ENCODE data around the gene SERINC1.
A peak's percentile ranks its signal among the peaks of the same experiment; 100 is the strongest.

SERINC1 gene

DNA sequence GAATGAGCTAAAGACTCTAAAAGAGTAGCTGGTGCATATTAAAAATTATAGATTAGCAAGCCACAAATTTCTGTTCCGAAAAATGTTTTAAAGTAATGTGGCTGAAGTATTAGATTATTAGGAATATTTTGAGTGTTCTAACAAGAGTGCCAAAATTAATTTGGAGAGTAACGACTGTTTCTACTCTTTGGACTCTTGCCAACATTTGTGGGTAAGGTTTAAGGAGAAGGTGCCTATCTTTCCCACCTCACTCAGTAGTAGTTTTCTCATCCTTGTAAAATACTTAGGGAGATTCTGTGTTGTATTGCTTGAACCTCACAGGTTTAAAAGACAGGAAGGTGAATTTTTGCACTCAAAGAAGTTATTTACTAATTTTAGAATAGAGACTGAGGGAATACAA, 67.2 kb downstream of the SERINC1 start:
- H3K4me2 ChIP-seq (ENCODE audit: low read depth, low read length) = no peak overlapping the region
- H3K9me2 ChIP-seq (replicated peaks; ENCODE audit: insufficient read depth, low read length) = no peaks in the 10 kb centered on the region
- peaks cover 99% of the 10 kb centered on the region for H3K79me2 ChIP-seq (ENCODE audit: low read length)
- no peaks in the 10 kb centered on the region for H3K27me3 ChIP-seq (replicated peaks; ENCODE audit: insufficient read depth, low read length)
- no peak overlapping the region for H3K27ac ChIP-seq (ENCODE audit: low read length)
- H3K9me3 ChIP-seq (replicated peaks; ENCODE audit: insufficient read depth, low read length) = no peaks in the 10 kb centered on the region
- TF ChIP-seq, protein P1, sequence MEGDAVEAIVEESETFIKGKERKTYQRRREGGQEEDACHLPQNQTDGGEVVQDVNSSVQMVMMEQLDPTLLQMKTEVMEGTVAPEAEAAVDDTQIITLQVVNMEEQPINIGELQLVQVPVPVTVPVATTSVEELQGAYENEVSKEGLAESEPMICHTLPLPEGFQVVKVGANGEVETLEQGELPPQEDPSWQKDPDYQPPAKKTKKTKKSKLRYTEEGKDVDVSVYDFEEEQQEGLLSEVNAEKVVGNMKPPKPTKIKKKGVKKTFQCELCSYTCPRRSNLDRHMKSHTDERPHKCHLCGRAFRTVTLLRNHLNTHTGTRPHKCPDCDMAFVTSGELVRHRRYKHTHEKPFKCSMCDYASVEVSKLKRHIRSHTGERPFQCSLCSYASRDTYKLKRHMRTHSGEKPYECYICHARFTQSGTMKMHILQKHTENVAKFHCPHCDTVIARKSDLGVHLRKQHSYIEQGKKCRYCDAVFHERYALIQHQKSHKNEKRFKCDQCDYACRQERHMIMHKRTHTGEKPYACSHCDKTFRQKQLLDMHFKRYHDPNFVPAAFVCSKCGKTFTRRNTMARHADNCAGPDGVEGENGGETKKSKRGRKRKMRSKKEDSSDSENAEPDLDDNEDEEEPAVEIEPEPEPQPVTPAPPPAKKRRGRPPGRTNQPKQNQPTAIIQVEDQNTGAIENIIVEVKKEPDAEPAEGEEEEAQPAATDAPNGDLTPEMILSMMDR (IDR thresholded peaks at IDR 0.05; ENCODE audit: low read length) = no peak
- H2AFZ ChIP-seq (ENCODE audit: low read length) = no peak overlapping the region
- H3K4me3 ChIP-seq (ENCODE audit: low read length) = no peak overlapping the region
- no peak overlapping the region for H3K9ac ChIP-seq (ENCODE audit: low read length)
- DNase-seq = no peak
- no peaks in the 10 kb centered on the region for H3K36me3 ChIP-seq (replicated peaks; ENCODE audit: insufficient read depth, low read length)
- H3F3A ChIP-seq (ENCODE audit: insufficient read depth, low read length) = no peaks in the 10 kb centered on the region
- 0 out of 2 replicates have a peak, but pooled peaks cover 10% of the 10 kb centered on the region for H4K20me1 ChIP-seq (ENCODE audit: insufficient read depth, low read length)
- peaks cover 11% of the 10 kb centered on the region; the same call in 1 of the 2 replicates for H3K4me1 ChIP-seq (ENCODE audit: low read length)

GRCh38 chr6:122401104-122401503, 70.5 kb downstream of the SERINC1 start:
- Histone ChIP-seq H3K4me1 (ENCODE audit: low read length) (peaks cover 16% of the 10 kb centered on the region; the same call in 1 of the 2 replicates), H3K9me3 (replicated peaks; ENCODE audit: insufficient read depth, low read length) (no peaks in the 10 kb centered on the region), H3K4me2 (ENCODE audit: low read depth, low read length) (peak overlapping the region; percentile 82), H2AFZ (ENCODE audit: low read length) (no peak overlapping the region), H3K9ac (ENCODE audit: low read length) (no peak overlapping the region), H4K20me1 (ENCODE audit: insufficient read depth, low read length) (no peaks in the 10 kb centered on the region), H3K79me2 (ENCODE audit: low read length) (peaks cover 66% of the 10 kb centered on the region), H3K36me3 (replicated peaks; ENCODE audit: insufficient read depth, low read length) (no peaks in the 10 kb centered on the region), H3K27me3 (replicated peaks; ENCODE audit: insufficient read depth, low read length) (no peaks in the 10 kb centered on the region), H3K4me3 (ENCODE audit: low read length) (0 out of 2 replicates have a peak overlapping the region, but pooled peaks have one; percentile 97), H3F3A (ENCODE audit: insufficient read depth, low read length) (peaks cover 8% of the 10 kb centered on the region; the same call in 1 of the 2 replicates), H3K27ac (ENCODE audit: low read length) (no peak overlapping the region), H3K9me2 (replicated peaks; ENCODE audit: insufficient read depth, low read length) (no peaks in the 10 kb centered on the region; the same call in 1 of the 2 replicates)
- no peak for TF ChIP-seq EZH2 (optimal IDR thresholded peaks at IDR 0.05; ENCODE audit: low read depth, low read length)
- TF ChIP-seq, protein P1 (IDR thresholded peaks at IDR 0.05; ENCODE audit: low read length) = no peak
- TF ChIP-seq EZH2phosphoT487 (IDR thresholded peaks at IDR 0.05; ENCODE audit: low read length) = no peak
- no peak for DNase-seq

DNA sequence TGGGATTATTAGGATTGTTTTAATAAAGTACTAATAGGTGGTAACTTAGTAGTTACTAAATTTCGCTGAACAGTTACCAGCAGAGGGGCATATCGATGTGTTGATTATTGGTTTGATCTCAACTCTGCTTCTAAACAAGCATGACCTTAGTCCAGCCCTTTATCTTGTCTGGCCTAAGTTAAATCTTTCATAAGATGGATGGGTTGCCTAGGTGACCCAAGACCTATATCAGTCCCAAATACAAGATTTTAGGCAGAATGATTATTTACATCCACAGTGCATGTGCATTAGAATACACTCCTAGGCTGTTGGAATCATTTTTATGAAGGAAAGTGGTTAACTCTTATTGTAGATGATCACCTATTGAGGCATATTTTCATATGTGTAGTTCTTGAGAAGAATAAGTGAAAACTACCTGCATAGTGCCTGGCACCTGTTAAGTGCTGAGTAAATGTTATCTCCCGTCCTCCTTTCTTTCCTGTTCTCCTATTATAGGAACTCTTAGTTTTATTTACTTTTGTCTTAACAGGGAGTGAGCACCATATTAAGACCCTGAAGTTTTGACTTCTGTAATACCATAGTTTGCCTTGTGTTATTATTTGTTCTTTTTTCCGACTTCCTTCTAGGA, 71.0 kb downstream of the SERINC1 start:
- H3K9me3 ChIP-seq (replicated peaks; ENCODE audit: insufficient read depth, low read length) = no peaks in the 10 kb centered on the region
- no peaks in the 10 kb centered on the region for H4K20me1 ChIP-seq (ENCODE audit: insufficient read depth, low read length)
- H3K4me3 ChIP-seq (ENCODE audit: low read length) = peak overlapping the region; percentile 97
- peak overlapping the region; percentile 82 for H3K4me2 ChIP-seq (ENCODE audit: low read depth, low read length)
- H3K79me2 ChIP-seq (ENCODE audit: low read length) = peaks cover 61% of the 10 kb centered on the region
- TF ChIP-seq, protein P1 (IDR thresholded peaks at IDR 0.05; ENCODE audit: low read length) = no peak
- TF ChIP-seq EZH2 (optimal IDR thresholded peaks at IDR 0.05; ENCODE audit: low read depth, low read length) = no peak
- no peak for TF ChIP-seq EZH2phosphoT487 (IDR thresholded peaks at IDR 0.05; ENCODE audit: low read length)
- no peaks in the 10 kb centered on the region; the same call in 1 of the 2 replicates for H3K9me2 ChIP-seq (replicated peaks; ENCODE audit: insufficient read depth, low read length)
- DNase-seq = peak; percentile 8
- H3K9ac ChIP-seq (ENCODE audit: low read length) = peak overlapping the region; percentile 88; the same call in 1 of the 2 replicates
- peak overlapping the region; percentile 98; the same call in 1 of the 2 replicates for H2AFZ ChIP-seq (ENCODE audit: low read length)
- H3K4me1 ChIP-seq (ENCODE audit: low read length) = peaks cover 16% of the 10 kb centered on the region; the same call in 1 of the 2 replicates
- peaks cover 8% of the 10 kb centered on the region; the same call in 1 of the 2 replicates for H3F3A ChIP-seq (ENCODE audit: insufficient read depth, low read length)
- H3K27ac ChIP-seq (ENCODE audit: low read length) = no peak overlapping the region
- H3K36me3 ChIP-seq (replicated peaks; ENCODE audit: insufficient read depth, low read length) = no peaks in the 10 kb centered on the region
- H3K27me3 ChIP-seq (replicated peaks; ENCODE audit: insufficient read depth, low read length) = no peaks in the 10 kb centered on the region
